HG03280 (cell line): ENCODE results near the gene PODXL.

Source experiments
- ATAC-seq: cut with Tn5 transposase; IDR thresholded peaks from one replicate; pipeline ENCODE4 v1.9.1; 2021; ENCODE audit warnings: mild to moderate bottlenecking, moderate library complexity; ENCODE audit not compliant: unreplicated experiment

The PODXL gene

GRCh38 chr7:131568510-131568909 is 12.1 kb upstream of the PODXL start:
- no peak for ATAC-seq

- no peak for ATAC-seq
Observed at GRCh38 chr7:131564640-131565039, 8.2 kb upstream of the PODXL start.

- ATAC-seq = no peak
Observed at GRCh38 chr7:131563918-131564317, 7.5 kb upstream of the PODXL start.

- no peak for ATAC-seq
Observed at GRCh38 chr7:131562941-131563340, 6.5 kb upstream of the PODXL start.

GRCh38 chr7:131560061-131560460 is 3.6 kb upstream of the PODXL start:
- no peak for ATAC-seq

- ATAC-seq = no peak
Observed at GRCh38 chr7:131557652-131558385, 1.4 kb upstream of the PODXL start.

GRCh38 chr7:131556909-131557651 is 652 bp upstream of the PODXL start:
- no peak for ATAC-seq

GRCh38 chr7:131555552-131556052 is 826 bp downstream of the PODXL start:
- ATAC-seq = no peak

GRCh38 chr7:131554880-131555516 is 1.4 kb downstream of the PODXL start:
- no peak for ATAC-seq

- ATAC-seq = no peak
Observed at GRCh38 chr7:131553931-131554330, 2.5 kb downstream of the PODXL start.

GRCh38 chr7:131552053-131552452 is 4.4 kb downstream of the PODXL start:
- ATAC-seq = no peak

- ATAC-seq = no peak
Observed at GRCh38 chr7:131550846-131551245, 5.6 kb downstream of the PODXL start.

- no peak for ATAC-seq
Observed at GRCh38 chr7:131548371-131548770, 8.1 kb downstream of the PODXL start.

- ATAC-seq = no peak
Observed at GRCh38 chr7:131547589-131547988, 8.8 kb downstream of the PODXL start.

GRCh38 chr7:131546583-131547141 is 9.8 kb downstream of the PODXL start:
- ATAC-seq = no peak

GRCh38 chr7:131546126-131546525 is 10.3 kb downstream of the PODXL start:
- ATAC-seq = no peak

GRCh38 chr7:131544449-131545301 is 11.8 kb downstream of the PODXL start:
- no peak for ATAC-seq

- no peak for ATAC-seq
Observed at GRCh38 chr7:131544021-131544420, 12.4 kb downstream of the PODXL start.

- ATAC-seq = no peak
Observed at GRCh38 chr7:131543298-131543697, 13.1 kb downstream of the PODXL start.

- no peak for ATAC-seq
Observed at GRCh38 chr7:131540491-131541162, 15.8 kb downstream of the PODXL start.
